GM12892 (cell line): ENCODE data around the gene INPP5A.

ENCODE experiments used
- DNase-seq: peaks from one replicate; pipeline ENCODE4 v3.0.0; 2011; ENCODE audit not compliant: insufficient read length
- FAIRE-seq: peaks from 2 replicates; lab custom pipeline; 2011; peaks lifted over from hg19 to GRCh38; lab: Jason Lieb, UNC
- POLR2A ChIP-seq: IDR thresholded peaks from 2 replicates; pipeline ENCODE4 v1.6.1; 2011; ENCODE audit warnings: low read depth, low read length, control low read depth
- POLR2AphosphoS5 ChIP-seq: IDR thresholded peaks from 2 replicates; pipeline ENCODE4 v1.6.1; 2011; ENCODE audit warnings: low read depth, low read length, control low read depth
- TAF1 ChIP-seq: IDR thresholded peaks from 2 replicates; pipeline ENCODE4 v1.6.1; 2011; ENCODE audit warnings: low read depth, mild to moderate bottlenecking, control low read depth, low read length, borderline replicate concordance

Gene INPP5A

GRCh38 chr10:132721725-132722124 lies 184.1 kb downstream of the INPP5A start:
- DNase-seq (no peak), FAIRE-seq (no peak)
- TF ChIP-seq POLR2AphosphoS5 (no peak), POLR2A (no peak), TAF1 (no peak)

GRCh38 chr10:132722394-132723329 lies 185.1 kb downstream of the INPP5A start:
- TF ChIP-seq TAF1: no peak
- DNase-seq (no peak), FAIRE-seq (no peak)

- DNase-seq (no peak), FAIRE-seq (no peak)
- TF ChIP-seq POLR2A (no peak), TAF1 (no peak), POLR2AphosphoS5 (no peak)
Observed at GRCh38 chr10:132723330-132723970, 185.9 kb downstream of the INPP5A start.

- TF ChIP-seq TAF1 (no peak), POLR2A (no peak), POLR2AphosphoS5 (no peak)
- FAIRE-seq (no peak), DNase-seq (no peak)
Observed at GRCh38 chr10:132724446-132724845, 186.9 kb downstream of the INPP5A start.

DNA sequence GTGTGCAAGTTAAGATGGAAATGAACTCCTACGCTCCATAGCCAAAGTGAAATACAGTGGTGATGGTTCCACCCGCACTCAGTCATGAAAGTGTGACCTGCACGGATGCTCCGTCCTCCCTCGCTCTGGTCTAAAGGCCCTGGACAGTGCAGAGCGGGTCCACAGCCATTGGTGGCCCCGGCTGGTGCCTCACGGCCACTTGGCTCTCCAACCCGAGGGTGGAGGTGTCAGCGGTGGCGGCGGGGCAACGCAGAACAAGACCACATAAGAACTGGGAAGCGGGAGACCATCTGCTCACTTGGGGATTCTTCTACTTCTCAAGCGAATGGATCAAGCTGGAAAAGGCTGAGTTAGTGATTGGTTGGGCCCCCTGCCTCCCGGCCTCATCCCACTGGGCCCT lies 187.6 kb downstream of the INPP5A start:
- no peak for FAIRE-seq
- TF ChIP-seq POLR2AphosphoS5 (no peak), POLR2A (no peak), TAF1 (no peak)
- no peak for DNase-seq

DNA sequence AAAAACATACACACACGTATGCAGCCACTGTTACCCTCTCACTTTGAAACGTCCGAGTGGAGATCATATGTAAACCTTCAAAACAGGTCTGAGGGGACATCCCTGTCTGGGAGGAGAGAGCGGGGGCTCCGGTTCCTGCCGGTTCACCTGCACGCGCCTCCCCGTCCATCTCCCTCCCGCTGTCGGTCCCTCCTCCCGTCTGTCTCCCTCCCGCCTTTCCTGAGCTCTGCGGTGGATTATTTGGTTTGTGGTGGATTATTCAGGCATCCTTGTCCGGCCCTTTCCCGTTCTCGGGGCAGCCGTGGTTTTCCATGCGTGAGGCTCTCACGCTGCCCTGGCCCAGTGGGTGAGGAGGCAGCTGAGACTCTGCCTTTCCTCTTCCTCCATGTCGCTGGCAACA lies 188.6 kb downstream of the INPP5A start:
- no peak for FAIRE-seq

DNA sequence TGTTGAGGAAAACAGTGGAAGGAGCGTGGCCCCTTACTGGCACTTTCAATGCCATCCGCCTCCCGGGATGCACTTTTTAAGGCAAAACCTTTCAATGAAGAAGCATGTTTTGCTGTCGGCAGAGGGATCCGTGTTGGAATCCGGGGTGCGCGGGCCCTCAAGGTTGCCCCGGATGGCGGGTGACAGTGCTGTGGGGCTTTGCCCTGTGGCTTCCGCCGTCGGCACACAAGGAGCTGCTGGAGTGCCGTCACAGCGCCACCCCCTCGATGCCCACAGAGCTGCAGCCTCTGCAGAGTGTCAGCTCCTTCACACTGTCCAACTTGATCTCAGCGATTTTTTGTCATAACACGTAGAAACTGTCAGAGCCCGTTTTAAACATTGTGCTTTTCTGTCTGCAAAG lies 189.4 kb downstream of the INPP5A start:
- no peak for FAIRE-seq

More for the DNA sequence above, 188.6 kb downstream of the INPP5A start:
- DNase-seq: no peak
- TF ChIP-seq POLR2A: no peak
- TF ChIP-seq POLR2AphosphoS5: no peak
- TF ChIP-seq TAF1: no peak

GRCh38 chr10:132727411-132727810 lies 189.8 kb downstream of the INPP5A start:
- TF ChIP-seq POLR2AphosphoS5: no peak
- no peak for TF ChIP-seq TAF1
- TF ChIP-seq POLR2A: no peak
- FAIRE-seq: no peak

More for the DNA sequence above, 189.4 kb downstream of the INPP5A start:
- TF ChIP-seq TAF1: no peak
- no peak for TF ChIP-seq POLR2A
- TF ChIP-seq POLR2AphosphoS5: no peak
- DNase-seq: no peak

GRCh38 chr10:132728321-132728720 lies 190.7 kb downstream of the INPP5A start:
- FAIRE-seq (no peak), DNase-seq (no peak)
- TF ChIP-seq TAF1: no peak
- no peak for TF ChIP-seq POLR2A
- no peak for TF ChIP-seq POLR2AphosphoS5

More at GRCh38 chr10:132727411-132727810, 189.8 kb downstream of the INPP5A start:
- DNase-seq: no peak

DNA sequence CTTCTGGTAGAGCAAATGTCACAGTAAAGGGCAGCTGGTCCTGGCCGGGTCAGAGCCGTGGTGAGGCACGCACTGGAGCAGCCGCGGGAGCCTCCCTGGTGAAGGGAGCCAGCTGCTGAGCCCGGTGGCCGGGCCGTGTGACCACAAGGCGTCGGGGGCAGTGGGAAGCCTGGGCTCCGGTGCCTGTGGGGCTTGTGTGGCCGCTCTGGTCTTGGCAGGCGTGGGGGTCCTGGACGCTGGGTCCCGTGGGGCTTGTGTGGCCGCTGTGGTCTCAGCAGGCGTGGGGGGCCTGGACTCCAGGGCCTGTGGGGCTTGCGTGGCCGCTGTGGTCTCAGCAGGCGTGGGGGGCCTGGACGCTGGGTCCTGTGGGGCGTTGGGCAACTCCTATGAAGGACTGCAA lies 191.2 kb downstream of the INPP5A start:
- no peak for FAIRE-seq
- no peak for TF ChIP-seq TAF1
- TF ChIP-seq POLR2AphosphoS5: no peak
- no peak for TF ChIP-seq POLR2A
- no peak for DNase-seq

DNA sequence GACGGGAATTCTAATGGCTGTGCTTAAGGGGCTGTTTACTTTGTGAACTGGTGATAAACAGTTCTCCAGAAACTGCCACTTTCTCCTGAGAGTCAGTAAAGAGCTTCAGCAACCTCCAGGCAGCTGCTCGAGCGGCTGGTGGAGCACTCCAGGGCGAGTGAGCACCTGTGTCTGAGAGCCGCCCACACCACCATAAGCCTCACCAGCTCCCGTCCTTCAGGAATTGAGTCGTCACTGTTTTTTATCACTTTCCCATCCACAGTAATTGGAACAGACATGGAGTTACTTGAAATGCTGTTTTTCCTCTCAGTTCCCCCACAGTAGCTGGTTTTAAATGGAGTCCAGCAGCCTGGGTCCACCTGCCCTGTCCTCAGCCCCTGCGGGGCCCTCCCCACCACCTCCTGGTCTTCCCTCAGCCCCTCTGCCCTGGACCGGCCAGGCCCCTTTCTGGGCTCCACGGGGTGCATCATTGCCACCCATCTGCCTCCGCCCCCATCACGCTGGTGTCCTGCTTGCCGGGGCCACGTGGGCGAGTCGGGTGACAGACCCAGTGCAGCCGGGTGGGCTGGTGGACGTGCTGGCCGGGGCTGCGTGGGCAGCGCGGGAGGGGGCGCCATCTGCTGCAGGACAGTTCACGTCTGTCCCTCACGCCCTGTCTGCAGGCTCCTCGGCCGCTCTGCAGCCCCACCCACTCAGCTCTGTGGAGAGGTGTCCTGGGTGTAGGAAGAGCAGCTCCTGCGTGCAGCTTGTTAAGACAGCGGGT lies 192.4 kb downstream of the INPP5A start:
- no peak for TF ChIP-seq POLR2A
- TF ChIP-seq TAF1: no peak
- no peak for TF ChIP-seq POLR2AphosphoS5
- no peak for DNase-seq
- no peak for FAIRE-seq
